Dermis microvascular lymphatic vessel endothelial cell (primary cell): ENCODE data around the gene CENPS. TPM values are rescaled to one million over a fixed set of nuclear protein-coding genes. Genes with fewer than 3 reads are reported as not detected.

Source experiments
- DNase-seq, 2 donors: peaks; one replicate each; pipeline versions ENCODE4 v3.0.0 to v3.0.0-alpha.2; 2010; ENCODE audit warnings: low read depth in 2 of 2
- total RNA-seq: library from RNA; depleted of rRNA; stranded (reverse); fragments of >200 nt; gene quantifications from 2 replicates; pipeline ENCODE4 v1.2.1, GENCODE V29; 2014

Gene CENPS
- total RNA-seq, 1 donor from 2014 or later, result 7.7 TPM

DNA sequence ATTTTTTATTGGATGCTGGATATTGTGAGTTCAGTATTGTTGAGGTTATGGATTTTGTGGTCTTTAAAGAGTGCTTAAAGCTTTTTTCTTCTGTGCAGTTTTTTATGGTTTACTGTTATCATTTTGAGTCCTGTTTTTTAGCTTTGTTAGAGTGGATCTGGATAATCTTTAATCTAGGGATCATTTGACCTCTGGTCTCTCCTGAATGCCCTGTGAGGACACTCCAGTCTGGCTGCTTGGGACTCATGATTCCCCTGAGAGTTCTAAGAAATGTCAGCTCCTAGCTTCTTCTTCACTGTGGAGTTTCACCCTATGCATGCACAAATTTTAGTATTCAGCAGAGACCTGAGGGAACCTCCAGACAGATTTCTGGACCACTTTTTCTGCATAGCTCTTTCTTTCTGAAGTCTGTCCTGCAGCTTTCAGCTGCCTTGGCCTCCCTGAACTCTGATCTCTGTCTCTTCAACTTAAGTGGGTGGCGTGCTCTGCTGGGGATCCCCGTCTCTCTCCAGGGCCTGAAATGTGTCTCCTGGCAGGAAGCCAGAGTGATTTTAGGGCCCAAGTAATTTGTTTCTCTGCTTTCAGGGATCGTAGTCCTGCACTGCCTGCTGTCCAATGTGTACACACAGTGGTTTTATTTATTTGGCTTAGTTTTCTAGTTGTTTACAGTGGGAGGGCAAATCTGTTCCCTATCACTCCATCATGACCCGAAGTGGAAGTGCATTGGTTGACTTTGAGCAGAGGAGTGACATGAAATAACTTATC, 59.2 kb downstream of the CENPS start:
- DNase-seq, result no peak

DNA sequence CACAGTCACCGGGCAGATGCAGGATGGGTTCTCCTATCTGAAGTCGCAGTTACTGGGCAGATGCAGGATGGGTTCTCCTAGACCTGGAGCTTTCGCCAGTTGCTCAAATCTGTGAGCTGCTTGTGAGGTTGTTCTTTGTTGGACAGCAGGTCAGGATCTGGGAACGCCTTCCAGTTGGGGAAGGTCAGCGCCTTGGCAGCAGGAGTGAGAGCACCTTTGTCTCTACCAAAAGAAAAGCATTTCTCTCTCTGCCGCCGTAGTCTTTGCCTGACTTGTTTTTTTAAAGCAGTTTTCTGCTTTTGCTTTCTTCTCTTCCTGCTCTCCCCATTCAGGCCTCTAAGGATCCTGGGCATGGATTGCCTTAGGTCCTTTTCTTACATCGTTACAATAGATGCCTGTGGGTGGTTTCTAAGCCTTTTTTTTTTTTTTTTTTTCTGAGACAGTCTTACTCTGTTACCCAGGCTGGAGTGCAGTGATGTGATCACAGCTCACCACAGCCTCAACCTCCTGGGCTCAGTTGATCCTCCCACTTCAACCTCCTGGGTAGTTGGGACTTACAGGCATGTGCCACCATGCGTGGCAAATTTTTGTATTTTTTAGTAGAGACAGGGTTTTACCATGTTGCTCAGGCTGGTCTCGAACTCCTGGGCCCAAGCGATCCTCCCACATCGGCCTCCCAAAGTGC, 60.2 kb downstream of the CENPS start:
- DNase-seq, result no peak

Other genes starting within 250 kb of the CENPS start
- 23.0 and 32.2 TPM in 2 replicates for gene KIF1B, start 219.9 kb upstream of the CENPS start, total RNA-seq
- 64.5 and 79.3 TPM in 2 replicates for gene PGD, start 31.4 kb upstream of the CENPS start, total RNA-seq
- 0.13 TPM in 1 of 2 replicates, not detected in the other for gene CORT, start 19.6 kb downstream of the CENPS start, total RNA-seq
- gene DFFA, start 42.1 kb downstream of the CENPS start, total RNA-seq, result 38.3 and 43.5 TPM in 2 replicates
- gene PEX14, start 44.5 kb downstream of the CENPS start, total RNA-seq, result 7.6 and 12.4 TPM in 2 replicates